ENCODE measurements around the gene ASH1L. TPM values are rescaled to one million over a fixed set of nuclear protein-coding genes. Genes with fewer than 3 reads are reported as not detected.

ASH1L gene
- total and polyA plus RNA-seq, 2 donors (not counting 3 experiments of a cell fraction or from before 2014, with no cell fraction given): 11.6 to 29.2 TPM

GRCh38 chr1:155529929-155530328, 32.7 kb downstream of the ASH1L start:
- dilution Hi-C loops (cut with MboI; ENCODE audit: extremely low pct_ligation_motif_present, low sequenced_read_pairs) (no loop called here), intact Hi-C loops (cut with micrococcal nuclease) (no loop called here)
- Histone ChIP-seq H3K27ac (ENCODE audit: insufficient read depth, low read depth, low read length) (no peak overlapping the region), H3K9ac (replicated peaks; ENCODE audit: extremely low read depth, insufficient read depth, low read length) (no peak overlapping the region), H3K4me1 (ENCODE audit: control insufficient read depth, extremely low read depth, insufficient read depth, low read length) (no peaks in the 10 kb centered on the region), H3K4me3 (replicated peaks in 1 of 3; ENCODE audit: insufficient read depth in 1 of 3, low read depth in 1 of 3, low read length in 3 of 3) (no peak overlapping the region), H3K9me3 (replicated peaks; ENCODE audit: control insufficient read depth, insufficient read depth, low read length) (no peaks in the 10 kb centered on the region), H3K9me1 (replicated peaks; ENCODE audit: control insufficient read depth, extremely low read depth, insufficient read depth, low read length) (no peaks in the 10 kb centered on the region), H3K4me2 (ENCODE audit: insufficient read depth, low read length) (no peak overlapping the region), H4K20me1 (replicated peaks; ENCODE audit: control insufficient read depth, extremely low read depth, insufficient read depth, low read length) (peaks cover 19% of the 10 kb centered on the region), H3K79me2 (ENCODE audit: control insufficient read depth, insufficient read depth, low read length) (peaks cover 52% of the 10 kb centered on the region), H3K36me3 (ENCODE audit: control insufficient read depth in 2 of 2, extremely low read depth in 1 of 2, insufficient read depth in 2 of 2, low read length in 2 of 2) (no peaks in the 10 kb centered on the region), H3K27me3 (ENCODE audit: control insufficient read depth in 2 of 2, insufficient read depth in 2 of 2, low read length in 2 of 2) (no peaks in the 10 kb centered on the region), H2AFZ (ENCODE audit: low read depth, low read length) (no peak overlapping the region)
- CTCF ChIA-PET: no interaction called here
- no peak for DNase-seq (ENCODE audit: low read depth, low spot score)
- FAIRE-seq: no peak
- no TSS peak for BruUV-seq (replicated peaks)
- TF ChIP-seq GATA2 (IDR thresholded peaks at IDR 0.05; ENCODE audit: insufficient read depth, insufficient read length, low read depth, low read length) (no peak), MYC (IDR thresholded peaks at IDR 0.05; ENCODE audit: low read depth, low read length) (no peak), POLR2AphosphoS5 (IDR thresholded peaks at IDR 0.05; ENCODE audit: insufficient read depth, low read depth, low read length) (no peak), CTCF (IDR thresholded peaks at IDR 0.05; ENCODE audit: extremely low read depth in 1 of 2, insufficient read depth in 1 of 2, low read depth in 1 of 2, low read length in 2 of 2) (no peak), EZH2 (IDR thresholded peaks at IDR 0.05; ENCODE audit: borderline replicate concordance, low read depth, low read length, severe bottlenecking) (no peak), JUN (IDR thresholded peaks at IDR 0.05; ENCODE audit: borderline replicate concordance, insufficient read depth, insufficient read length, low read depth) (no peak), MAX (IDR thresholded peaks at IDR 0.05; ENCODE audit: insufficient read depth, insufficient read length) (no peak), FOS (IDR thresholded peaks at IDR 0.05; ENCODE audit: borderline replicate concordance, insufficient read depth, low read length) (no peak), POLR2A (IDR thresholded peaks at IDR 0.05; ENCODE audit: low read depth, low read length) (no peak)
- POLR2A ChIA-PET: no interaction called here

All from endothelial cell of umbilical vein (primary cell).